Endodermal cell (in vitro differentiated cells): ENCODE results near the gene ZBTB40. TPM values are rescaled to one million over a fixed set of nuclear protein-coding genes. Genes with fewer than 3 reads are reported as not detected.

Experiments
- DNase-seq: peaks from one replicate; pipeline ENCODE4 v3.0.0-alpha.2; 2017
- H3K27ac ChIP-seq: 2 replicates; pipeline ENCODE4 v1.5.1; 2013; ENCODE audit warnings: mild to moderate bottlenecking, low read depth, low read length, moderate library complexity
- H3K27me3 ChIP-seq: 2 replicates; pipeline ENCODE4 v1.6.1; 2013; ENCODE audit warnings: mild to moderate bottlenecking, low read length, moderate library complexity; ENCODE audit not compliant: insufficient read depth, control insufficient read depth, poor library complexity, severe bottlenecking
- H3K36me3 ChIP-seq: 2 replicates; pipeline ENCODE4 v1.7.0; 2013; ENCODE audit warnings: mild to moderate bottlenecking, low read length, moderate library complexity; ENCODE audit not compliant: control insufficient read depth, insufficient read depth
- H3K4me1 ChIP-seq: one replicate; pipeline ENCODE4 v1.7.0; 2013; ENCODE audit warnings: low read length; ENCODE audit not compliant: control insufficient read depth, insufficient read depth
- H3K4me3 ChIP-seq: 2 replicates; pipeline ENCODE4 v1.5.1; 2013; ENCODE audit warnings: mild to moderate bottlenecking, low read length, moderate library complexity
- H3K9ac ChIP-seq: 2 replicates; pipeline ENCODE4 v1.6.1; 2013; ENCODE audit warnings: mild to moderate bottlenecking, low read length, moderate library complexity; ENCODE audit not compliant: poor library complexity, severe bottlenecking; ENCODE audit errors: extremely low read depth
- H3K9me3 ChIP-seq: 2 replicates; pipeline ENCODE4 v1.6.1; 2013; ENCODE audit warnings: mild to moderate bottlenecking, low read length, moderate library complexity; ENCODE audit not compliant: control insufficient read depth
- H3K27ac Mint-ChIP-seq: 2 replicates; pipeline ENCODE4 v1.8.0; 2020; ENCODE audit warnings: mixed read lengths
- H3K27me3 Mint-ChIP-seq: 2 replicates; pipeline ENCODE4 v1.8.0; 2021; ENCODE audit warnings: mild to moderate bottlenecking, mixed read lengths; ENCODE audit not compliant: insufficient read depth
- H3K36me3 Mint-ChIP-seq: 2 replicates; pipeline ENCODE4 v1.8.0; 2020; ENCODE audit warnings: low read depth, mixed read lengths
- H3K4me1 Mint-ChIP-seq: 2 replicates; pipeline ENCODE4 v1.8.0; 2020; ENCODE audit warnings: mixed read lengths
- H3K4me3 Mint-ChIP-seq: 2 replicates; pipeline ENCODE4 v1.8.0; 2020; ENCODE audit warnings: mild to moderate bottlenecking, moderate library complexity, mixed read lengths
- H3K9me3 Mint-ChIP-seq: 2 replicates; pipeline ENCODE4 v1.8.0; 2020; ENCODE audit warnings: mild to moderate bottlenecking, mixed read lengths
- CTCF ChIP-seq: fragments of 200-600 bp; sonication (generic); conservative IDR thresholded peaks from 2 replicates; pipeline ENCODE4 v1.5.0; 2021; ENCODE audit warnings: antibody characterized with exemption, mild to moderate bottlenecking
- WGBS, 2 experiments: methylation state at CpG; one replicate each; pipeline versions ENCODE4 v1.1.5 to v1.1.7; 2013; ENCODE audit warnings: missing lambda C conversion rate in 2 of 2, mixed read lengths in 1 of 2; ENCODE audit not compliant: insufficient coverage in 1 of 2, insufficient read length in 1 of 2; 5-methylcytosine and 5-hydroxymethylcytosine counted together
- total RNA-seq, 2 donors: library from RNA; stranded (reverse); fragmentation: NEBNext Ultra II Directional in 1 of 2; extraction: Animal tissue kit (Norgen Biotek cat#: 25700) in 1 of 2; gene quantifications; 2 replicates in 1 of 2; 3 replicates in 1 of 2; pipeline ENCODE4 v1.2.1, GENCODE V29; 2021

ZBTB40 gene
- total RNA-seq, 2 donors from 2014 or later: 18.5 to 29.7 TPM

- Histone ChIP-seq H3K4me1 (peaks cover 19% of the 10 kb centered on the region), H3K36me3 (peaks cover 23% of the 10 kb centered on the region), H3K4me3 (no peak overlapping the region), H3K27ac (no peak overlapping the region), H3K9me3 (no peaks in the 10 kb centered on the region), H3K9ac (no peak overlapping the region), H3K27me3 (no peaks in the 10 kb centered on the region)
- Mint-ChIP-seq H3K9me3 (no peaks in the 10 kb centered on the region), H3K4me3 (no peak overlapping the region), H3K4me1 (peaks cover 41% of the 10 kb centered on the region), H3K36me3 (peaks cover 25% of the 10 kb centered on the region), H3K27me3 (peaks cover 8% of the 10 kb centered on the region), H3K27ac (no peak overlapping the region)
- DNase-seq: no peak
- TF ChIP-seq CTCF: no peak
- WGBS, 2 experiments: 76 to 77% methylated on average over 3 to 6 of the region's 6 CpGs
Observed at GRCh38 chr1:22500471-22500870, 48.8 kb downstream of the ZBTB40 start.

GRCh38 chr1:22502202-22502601 is 50.6 kb downstream of the ZBTB40 start:
- Mint-ChIP-seq H3K4me3 (no peak overlapping the region), H3K27ac (no peak overlapping the region), H3K4me1 (peaks cover 35% of the 10 kb centered on the region), H3K36me3 (peaks cover 27% of the 10 kb centered on the region), H3K9me3 (no peaks in the 10 kb centered on the region), H3K27me3 (peaks cover 8% of the 10 kb centered on the region)
- Histone ChIP-seq H3K4me3 (no peak overlapping the region), H3K27me3 (no peaks in the 10 kb centered on the region), H3K27ac (peak overlapping the region; percentile 65), H3K36me3 (peaks cover 34% of the 10 kb centered on the region), H3K9ac (no peak overlapping the region), H3K4me1 (peaks cover 23% of the 10 kb centered on the region), H3K9me3 (no peaks in the 10 kb centered on the region)
- 97 to 100% methylated on average over 1 of the region's 1 CpG for WGBS, 2 experiments
- TF ChIP-seq CTCF: no peak
- DNase-seq: no peak

GRCh38 chr1:22503721-22504410 is 52.2 kb downstream of the ZBTB40 start:
- DNase-seq: no peak
- H3K4me1 ChIP-seq: peaks cover 10% of the 10 kb centered on the region
- no peak overlapping the region for H3K4me3 ChIP-seq
- H3K9me3 Mint-ChIP-seq: no peaks in the 10 kb centered on the region
- peaks cover 42% of the 10 kb centered on the region for H3K36me3 Mint-ChIP-seq
- no peak overlapping the region for H3K4me3 Mint-ChIP-seq
- H3K27me3 ChIP-seq: no peaks in the 10 kb centered on the region
- H3K27ac Mint-ChIP-seq: no peak overlapping the region
- no peak overlapping the region for H3K9ac ChIP-seq
- peaks cover 24% of the 10 kb centered on the region for H3K4me1 Mint-ChIP-seq
- peaks cover 5% of the 10 kb centered on the region for H3K27me3 Mint-ChIP-seq
- peaks cover 48% of the 10 kb centered on the region for H3K36me3 ChIP-seq
- no peaks in the 10 kb centered on the region for H3K9me3 ChIP-seq
- no peak overlapping the region for H3K27ac ChIP-seq
- WGBS, 2 experiments: 89 to 94% methylated on average over 1 to 2 of the region's 2 CpGs
- no peak for TF ChIP-seq CTCF
